Eye (tissue), 1 donor: ENCODE data around the gene IGSF5.

Source experiments
- DNase-seq: peaks from one replicate; pipeline ENCODE4 v3.0.0-alpha.2; 2015

Gene IGSF5

DNA sequence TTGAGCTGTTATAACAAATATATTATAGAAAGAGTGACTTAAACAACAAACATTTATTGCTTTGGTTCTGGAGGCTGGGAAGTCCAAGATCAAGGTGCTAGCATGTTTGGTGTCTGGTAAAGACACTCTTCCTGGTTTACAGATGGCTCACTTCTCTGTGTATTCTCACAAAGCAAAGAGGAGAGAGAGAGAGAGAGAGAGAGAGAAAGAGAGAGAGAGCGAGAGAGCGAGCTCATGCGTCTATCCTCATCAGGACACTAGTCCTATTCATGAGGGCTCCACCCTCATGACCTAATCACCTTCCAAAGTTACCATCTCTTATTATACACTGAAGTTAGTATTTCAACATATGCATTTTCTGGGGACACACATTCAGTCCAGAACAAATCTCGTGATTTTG, 89.6 kb downstream of the IGSF5 start:
- no peak for DNase-seq

DNA sequence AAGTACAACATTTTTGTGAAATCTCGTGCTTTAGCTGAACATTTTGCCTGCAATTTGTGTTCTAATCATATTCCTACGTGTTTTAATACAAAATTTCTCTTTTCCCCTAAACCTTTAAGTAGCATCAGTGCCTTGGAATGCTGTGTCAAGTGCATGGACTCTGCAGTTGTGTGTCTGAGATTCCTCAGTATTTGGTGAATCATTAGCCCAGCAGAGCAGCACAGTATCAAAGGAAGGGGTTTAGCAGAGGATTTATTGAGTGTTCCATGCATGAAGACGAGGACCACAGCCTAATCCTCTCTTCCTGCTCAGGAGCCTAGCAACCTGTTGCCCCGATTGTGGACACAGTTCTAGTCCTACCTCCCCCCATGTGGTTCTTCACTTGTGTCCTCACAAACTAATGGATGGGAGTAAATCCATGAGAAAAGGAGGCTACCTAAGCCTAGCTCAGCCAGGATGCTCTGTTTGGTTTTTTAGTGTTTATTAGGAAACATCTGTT, 92.9 kb downstream of the IGSF5 start:
- DNase-seq: no peak

GRCh38 chr21:39840373-39841097, 95.6 kb downstream of the IGSF5 start:
- DNase-seq: no peak

- DNase-seq: peak; percentile 58
These were observed 97.9 kb downstream of the IGSF5 start for GRCh38 chr21:39842741-39843459.

GRCh38 chr21:39843483-39843882, 98.5 kb downstream of the IGSF5 start:
- DNase-seq: no peak

DNA sequence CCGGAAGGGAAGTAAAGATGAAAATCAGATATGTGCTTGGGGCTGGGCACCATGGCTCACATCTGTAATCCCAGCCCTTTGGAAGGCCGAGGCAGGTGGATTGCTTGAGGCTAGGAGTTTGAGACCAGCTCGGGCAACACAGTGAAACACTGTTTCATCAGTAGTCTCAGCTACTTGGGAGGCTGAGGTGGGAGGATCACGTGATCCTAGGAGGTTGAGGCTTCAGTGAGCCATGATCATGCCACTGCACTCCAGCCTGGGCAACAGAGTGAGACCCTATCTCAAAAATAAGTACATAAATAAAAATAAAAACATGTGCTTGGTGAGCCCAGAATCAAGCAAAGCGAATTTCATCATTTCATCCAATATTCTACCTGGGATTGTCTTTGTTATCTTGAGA, 98.9 kb downstream of the IGSF5 start:
- no peak for DNase-seq

DNA sequence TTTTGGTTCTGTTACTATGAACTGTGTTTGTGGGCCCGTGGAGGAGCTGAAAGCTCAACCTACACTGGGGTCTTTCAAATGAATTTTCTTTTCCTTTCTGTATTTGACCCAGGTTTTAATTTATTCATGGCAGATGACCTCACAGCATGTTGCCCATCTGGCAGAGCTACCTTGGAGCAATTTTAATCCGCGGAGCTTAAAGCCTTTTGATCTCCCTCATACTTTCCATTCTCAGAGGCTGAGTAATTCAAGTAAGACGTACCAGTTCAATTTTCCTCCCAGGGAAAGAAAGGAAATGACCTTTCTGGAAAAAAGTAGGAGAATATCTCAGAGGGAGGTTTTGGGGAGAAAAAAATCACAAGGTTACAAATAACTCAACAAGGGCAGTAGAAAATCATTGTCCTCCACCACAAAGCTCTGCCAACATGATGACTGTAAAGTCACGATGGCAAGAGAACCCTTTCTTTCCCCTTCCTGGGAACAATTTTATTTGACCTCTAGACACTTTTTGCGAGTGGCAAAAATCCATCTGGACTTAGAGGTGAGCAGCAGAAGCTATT, 100.7 kb downstream of the IGSF5 start:
- peak; percentile 63 for DNase-seq

- DNase-seq: no peak
These were observed 102.9 kb downstream of the IGSF5 start for GRCh38 chr21:39847877-39848276.

- no peak for DNase-seq
These were observed 104.2 kb downstream of the IGSF5 start for GRCh38 chr21:39849014-39849655.

- no peak for DNase-seq
These were observed 105.3 kb downstream of the IGSF5 start for GRCh38 chr21:39850333-39850732.

DNA sequence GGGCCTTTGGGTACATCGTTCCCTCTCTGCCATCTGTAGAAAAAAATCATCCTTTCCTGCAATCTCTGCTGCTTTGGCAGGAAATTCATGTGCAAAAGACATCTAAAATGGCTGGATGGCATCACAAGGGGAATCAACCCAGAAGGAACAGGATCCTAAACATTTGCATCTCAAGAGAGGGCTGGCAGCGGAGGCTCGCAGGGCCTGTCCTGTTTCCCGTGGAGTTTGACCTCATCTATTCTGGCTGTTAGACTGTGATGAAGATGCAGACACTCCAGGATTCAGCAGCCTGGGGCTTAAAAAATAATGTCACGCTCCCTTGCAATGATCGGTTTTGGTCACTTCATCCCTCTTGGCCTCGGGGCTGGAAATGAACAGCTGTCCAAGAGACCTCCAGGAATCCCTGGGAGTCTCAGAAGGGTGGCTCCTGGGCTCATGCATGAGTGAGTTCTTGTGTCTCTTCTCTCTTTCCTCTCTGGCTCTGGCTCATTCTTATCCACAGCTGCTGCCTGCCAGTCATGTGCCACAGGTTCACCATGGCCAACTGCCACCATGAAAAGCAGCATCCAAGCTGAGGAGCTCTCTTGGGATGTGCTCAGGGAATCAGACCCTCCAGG, 106.1 kb downstream of the IGSF5 start:
- DNase-seq: peak; percentile 33
